HAP-1 (cell line): ENCODE measurements around the gene CA10.

Experiments used
- DNase-seq, 2 experiments: peaks; one replicate each; pipeline ENCODE4 v3.0.0-alpha.2; 2016 to 2020; ENCODE audit warnings: low spot score in 2 of 2
- H3K27me3 ChIP-seq: fragments of 250-450 bp; sonication (Bioruptor Pico); 2 replicates; pipeline ENCODE4 v1.5.1; 2020; ENCODE audit warnings: low read depth, mild to moderate bottlenecking, moderate library complexity
- H3K36me3 ChIP-seq: fragments of 250-450 bp; sonication (Bioruptor Pico); replicated peaks from 2 replicates; pipeline ENCODE4 v1.5.1; 2020; ENCODE audit warnings: mild to moderate bottlenecking
- H3K4me1 ChIP-seq: fragments of 250-450 bp; sonication (Bioruptor Pico); 2 replicates; pipeline ENCODE4 v1.5.1; 2020; ENCODE audit warnings: mild to moderate bottlenecking
- H3K4me3 ChIP-seq: fragments of 250-450 bp; sonication (Bioruptor Pico); 2 replicates; pipeline ENCODE4 v1.5.1; 2020; ENCODE audit warnings: mild to moderate bottlenecking, moderate library complexity
- H3K9me3 ChIP-seq: fragments of 250-450 bp; sonication (Bioruptor Pico); 2 replicates; pipeline ENCODE4 v1.5.1; 2020; ENCODE audit warnings: mild to moderate bottlenecking, moderate library complexity
- in situ Hi-C: fragments of 300-500 bp; cut with MboI; formaldehyde crosslinking; loops from 3 replicates; pipeline ENCODE4 v1.14.3; 2020; ENCODE audit warnings: low sequenced_read_pairs, inconsistent platforms, mixed read lengths

The CA10 gene

DNA sequence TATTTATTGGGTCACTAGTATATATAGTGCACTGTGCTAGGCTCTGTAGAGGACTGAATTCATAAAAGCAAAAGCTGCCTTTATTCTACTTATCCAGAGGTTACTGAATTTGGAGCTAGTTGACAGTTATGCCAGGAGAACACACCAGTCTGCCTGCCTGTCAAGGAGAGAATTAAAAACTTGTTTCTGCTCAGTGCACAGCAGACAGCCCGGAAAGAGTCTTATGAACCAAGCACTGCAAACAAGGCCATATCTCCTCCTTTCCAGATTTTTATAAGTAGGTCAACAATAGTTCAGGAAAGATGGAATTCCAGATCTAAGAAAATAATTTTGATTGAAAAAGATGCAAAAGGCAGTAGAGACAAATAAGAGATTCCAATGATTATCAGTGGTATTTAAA is 267.8 kb downstream of the CA10 start:
- in situ Hi-C loops: no loop called here
- no peak for DNase-seq
- no peaks in the 10 kb centered on the region for H3K27me3 ChIP-seq
- H3K4me1 ChIP-seq: no peaks in the 10 kb centered on the region
- no peaks in the 10 kb centered on the region for H3K9me3 ChIP-seq
- H3K36me3 ChIP-seq: no peaks in the 10 kb centered on the region
- no peak overlapping the region for H3K4me3 ChIP-seq

DNA sequence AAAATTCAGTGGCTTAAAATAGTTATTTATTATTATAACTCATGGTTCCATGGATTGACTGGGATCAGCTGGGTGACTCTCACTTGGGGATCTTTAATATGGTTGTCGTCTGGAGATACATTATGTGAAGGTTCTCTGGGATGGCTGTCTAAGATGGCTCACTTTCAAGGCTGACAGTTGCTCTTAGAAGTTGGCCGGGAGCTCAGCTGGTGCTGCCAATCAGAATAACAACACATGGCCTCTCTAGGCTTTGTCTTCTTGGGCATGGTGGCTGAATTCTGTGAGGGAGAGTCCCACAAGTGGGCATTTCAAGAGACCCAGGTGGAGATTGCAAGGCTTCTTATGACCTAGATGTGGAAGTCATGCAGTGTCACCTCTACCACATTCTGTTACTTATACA is 269.7 kb downstream of the CA10 start:
- H3K36me3 ChIP-seq: no peaks in the 10 kb centered on the region
- in situ Hi-C loops: no loop called here
- DNase-seq: no peak
- H3K4me1 ChIP-seq: no peaks in the 10 kb centered on the region
- no peaks in the 10 kb centered on the region for H3K9me3 ChIP-seq
- H3K27me3 ChIP-seq: no peaks in the 10 kb centered on the region
- no peak overlapping the region for H3K4me3 ChIP-seq

DNA sequence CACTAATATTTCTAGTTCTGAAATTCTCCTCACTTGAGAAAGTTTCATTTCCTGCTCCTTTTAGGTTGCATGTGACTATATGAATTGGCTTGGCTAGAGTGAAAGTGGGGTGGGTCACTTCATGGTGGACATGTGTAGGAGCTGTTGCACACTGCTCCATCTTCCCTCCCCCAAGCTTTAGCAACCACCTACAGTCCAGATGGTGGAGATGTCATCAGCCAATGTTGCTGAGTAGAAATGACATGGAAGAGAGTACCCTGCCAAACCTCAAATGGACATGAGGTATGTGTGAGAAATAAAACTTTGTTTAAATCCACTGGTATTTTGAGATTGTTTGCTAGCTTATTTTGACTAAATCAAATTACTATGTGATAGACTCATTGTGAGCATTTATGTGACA is 281.5 kb downstream of the CA10 start:
- Histone ChIP-seq H3K4me3 (no peak overlapping the region), H3K36me3 (no peaks in the 10 kb centered on the region), H3K9me3 (no peaks in the 10 kb centered on the region), H3K27me3 (no peaks in the 10 kb centered on the region), H3K4me1 (no peaks in the 10 kb centered on the region)
- DNase-seq: no peak
- in situ Hi-C loops: no loop called here

DNA sequence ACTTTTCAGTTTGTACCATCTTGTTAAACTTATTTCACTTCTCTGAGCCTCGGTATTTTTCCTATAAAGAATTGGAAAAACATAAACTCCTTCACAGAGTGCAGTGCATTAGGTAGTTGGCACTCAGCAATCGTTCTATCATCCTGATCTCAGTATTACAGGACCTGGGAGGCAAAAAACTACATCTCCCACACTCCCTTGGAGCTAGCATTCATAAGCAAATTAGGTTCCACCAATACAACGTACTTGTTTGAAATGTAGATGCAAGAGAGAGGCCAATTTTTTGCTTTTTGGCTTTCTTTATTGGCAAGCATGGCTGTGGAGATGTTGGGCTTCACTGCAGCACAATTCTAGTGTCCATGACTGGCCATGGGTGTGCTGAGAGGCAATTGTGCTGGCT is 285.2 kb downstream of the CA10 start:
- Histone ChIP-seq H3K36me3 (no peaks in the 10 kb centered on the region), H3K4me3 (no peak overlapping the region), H3K27me3 (no peaks in the 10 kb centered on the region), H3K9me3 (no peaks in the 10 kb centered on the region), H3K4me1 (no peaks in the 10 kb centered on the region)
- DNase-seq: no peak
- in situ Hi-C loops: no loop called here

DNA sequence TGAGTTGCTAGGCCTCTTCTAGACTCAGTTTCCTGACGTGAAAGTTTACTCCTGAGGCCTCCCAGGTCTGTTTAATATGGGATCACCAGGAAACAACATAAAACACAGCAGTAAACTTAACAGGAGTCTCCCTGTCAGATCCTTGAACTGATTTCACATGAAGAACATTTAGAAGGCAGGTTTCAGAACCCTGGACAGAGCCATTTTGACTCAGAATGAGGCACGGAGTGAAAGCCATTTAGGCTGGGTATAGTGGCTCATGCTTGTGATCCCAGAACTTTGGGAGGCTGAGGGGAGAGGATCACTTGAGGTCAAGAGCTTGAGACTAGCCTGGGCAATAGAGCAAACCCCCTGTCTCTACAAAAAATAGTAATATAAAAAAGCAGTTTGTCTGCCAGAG is 289.1 kb downstream of the CA10 start:
- in situ Hi-C loops: no loop called here
- no peak overlapping the region for H3K4me3 ChIP-seq
- peak in 1 of 2 experiments; percentile 35 for DNase-seq
- H3K4me1 ChIP-seq: no peaks in the 10 kb centered on the region
- H3K9me3 ChIP-seq: no peaks in the 10 kb centered on the region
- H3K36me3 ChIP-seq: no peaks in the 10 kb centered on the region
- H3K27me3 ChIP-seq: no peaks in the 10 kb centered on the region

DNA sequence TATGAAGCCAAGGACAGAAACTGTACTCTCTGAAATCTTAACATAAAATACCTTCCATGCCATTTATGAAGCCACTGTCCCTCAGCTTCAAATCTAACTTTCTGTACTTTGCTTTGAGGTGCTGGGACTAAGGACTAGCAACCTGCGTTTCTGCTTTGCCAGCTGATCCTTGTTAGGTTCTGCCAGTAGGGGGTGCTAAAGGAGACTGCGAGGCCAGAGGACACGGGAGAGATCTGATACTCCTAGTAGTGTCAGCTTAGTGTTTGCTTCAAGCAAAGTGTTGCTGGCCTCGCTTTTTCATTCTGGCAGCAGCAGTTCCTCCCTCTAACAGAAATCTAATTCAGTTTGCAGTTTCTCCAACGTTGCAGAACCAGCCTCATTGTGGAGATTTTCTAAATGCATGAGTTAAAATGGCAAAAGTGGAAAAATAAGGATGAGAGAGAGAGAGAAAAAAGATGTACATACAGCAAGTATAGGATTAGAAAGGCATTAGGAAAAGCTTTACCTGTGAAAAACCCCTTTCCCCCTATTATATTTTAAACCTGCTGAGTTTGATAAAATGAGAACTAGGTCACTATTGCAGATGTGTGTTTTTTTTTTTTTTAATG is 297.5 kb downstream of the CA10 start:
- H3K4me3 ChIP-seq: no peak overlapping the region
- no peaks in the 10 kb centered on the region for H3K9me3 ChIP-seq
- H3K4me1 ChIP-seq: no peaks in the 10 kb centered on the region
- H3K27me3 ChIP-seq: no peaks in the 10 kb centered on the region
- no peaks in the 10 kb centered on the region for H3K36me3 ChIP-seq
- in situ Hi-C loops: no loop called here
- peak; percentile 3 to 66 for DNase-seq

DNA sequence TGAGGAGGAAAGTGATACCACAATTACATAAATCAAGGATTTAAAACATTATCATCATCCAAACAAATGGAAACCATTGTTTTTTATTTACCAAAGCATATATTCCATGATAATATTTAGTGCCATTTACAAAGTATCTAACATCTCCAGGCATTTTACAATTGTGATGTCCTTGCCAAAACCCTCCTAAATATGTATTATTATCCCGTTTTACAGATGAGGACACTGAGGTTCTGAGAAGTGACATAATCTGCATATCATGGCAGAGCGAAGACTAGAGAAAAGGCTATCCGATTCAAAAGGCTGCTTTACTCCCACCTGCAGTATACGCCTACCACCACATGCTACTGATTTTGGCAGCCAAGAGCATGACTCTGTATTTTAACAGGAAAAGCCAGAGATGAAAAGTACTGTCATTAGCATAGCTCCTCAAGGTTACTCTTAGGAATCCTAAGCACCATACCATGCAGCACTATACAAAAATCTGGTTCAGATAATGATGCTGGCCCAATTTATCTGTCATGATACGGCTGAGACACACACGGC is 301.4 kb downstream of the CA10 start:
- H3K9me3 ChIP-seq: no peaks in the 10 kb centered on the region
- no peaks in the 10 kb centered on the region for H3K36me3 ChIP-seq
- DNase-seq: no peak
- H3K4me1 ChIP-seq: no peaks in the 10 kb centered on the region
- H3K27me3 ChIP-seq: no peaks in the 10 kb centered on the region
- no peak overlapping the region for H3K4me3 ChIP-seq
- in situ Hi-C loops: no loop called here

DNA sequence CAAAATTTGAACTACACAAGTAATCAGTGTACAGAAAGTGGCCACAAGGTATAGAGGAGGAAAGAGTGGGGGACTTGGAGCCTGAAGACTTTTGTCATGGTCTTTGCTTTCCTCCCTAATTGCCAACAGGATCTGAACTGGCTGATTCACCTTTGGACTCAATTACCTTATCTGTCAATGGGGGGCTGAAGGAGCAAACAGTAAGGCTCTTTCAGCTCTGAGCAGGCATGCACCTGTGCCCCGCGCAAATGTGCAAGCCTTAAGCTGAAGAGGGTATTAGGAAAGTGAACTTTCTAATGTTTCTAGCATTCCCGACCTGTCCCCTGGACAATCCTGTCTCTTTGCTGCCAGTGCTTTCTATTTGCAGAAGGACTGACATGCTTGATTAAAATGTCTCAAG is 302.7 kb downstream of the CA10 start:
- DNase-seq: no peak
- H3K4me3 ChIP-seq: no peak overlapping the region
- in situ Hi-C loops: no loop called here
- no peaks in the 10 kb centered on the region for H3K4me1 ChIP-seq
- H3K9me3 ChIP-seq: no peaks in the 10 kb centered on the region
- H3K36me3 ChIP-seq: no peaks in the 10 kb centered on the region
- H3K27me3 ChIP-seq: no peaks in the 10 kb centered on the region

DNA sequence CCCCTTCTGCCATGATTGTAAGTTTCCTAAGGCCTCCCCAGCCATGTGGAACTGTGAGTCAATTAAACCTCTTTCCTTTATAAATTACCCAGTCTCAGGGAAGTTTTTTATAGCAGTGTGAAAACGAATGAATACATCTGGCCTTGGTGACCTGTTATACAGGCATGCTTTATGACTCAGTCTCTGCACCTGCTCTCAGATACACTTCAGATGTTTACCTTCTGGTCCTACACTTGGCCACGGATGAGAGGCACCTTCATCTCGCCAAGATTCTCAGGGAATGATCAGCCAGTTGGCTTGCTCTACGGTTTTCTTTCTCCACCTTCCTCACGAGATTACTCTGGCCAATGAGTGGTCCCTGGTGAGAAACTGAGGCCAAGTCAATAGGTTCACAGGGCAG is 304.7 kb downstream of the CA10 start:
- Histone ChIP-seq H3K4me3 (no peak overlapping the region), H3K36me3 (no peaks in the 10 kb centered on the region), H3K27me3 (no peaks in the 10 kb centered on the region), H3K4me1 (no peaks in the 10 kb centered on the region), H3K9me3 (no peaks in the 10 kb centered on the region)
- no peak for DNase-seq
- in situ Hi-C loops: no loop called here

DNA sequence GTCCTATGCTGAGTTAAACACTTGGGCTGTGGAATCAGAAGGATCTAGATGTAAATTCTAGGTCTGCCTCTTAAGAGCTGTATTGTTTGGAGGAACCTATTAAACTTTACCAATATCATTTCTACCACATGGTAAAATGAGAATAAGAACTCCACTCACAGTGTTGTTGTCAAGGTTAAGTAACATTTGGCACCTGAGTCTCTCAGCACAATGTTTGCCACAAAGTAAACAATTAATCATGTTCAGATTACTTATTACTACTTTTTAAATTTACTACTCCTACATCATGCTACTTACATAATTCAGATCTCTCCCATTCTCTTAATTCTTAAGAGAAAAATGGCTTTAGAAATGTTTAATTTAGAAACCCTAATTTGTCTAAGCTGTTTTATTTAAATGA is 305.9 kb downstream of the CA10 start:
- no peak overlapping the region for H3K4me3 ChIP-seq
- H3K4me1 ChIP-seq: no peaks in the 10 kb centered on the region
- in situ Hi-C loops: no loop called here
- H3K27me3 ChIP-seq: no peaks in the 10 kb centered on the region
- H3K9me3 ChIP-seq: no peaks in the 10 kb centered on the region
- DNase-seq: no peak
- no peaks in the 10 kb centered on the region for H3K36me3 ChIP-seq

DNA sequence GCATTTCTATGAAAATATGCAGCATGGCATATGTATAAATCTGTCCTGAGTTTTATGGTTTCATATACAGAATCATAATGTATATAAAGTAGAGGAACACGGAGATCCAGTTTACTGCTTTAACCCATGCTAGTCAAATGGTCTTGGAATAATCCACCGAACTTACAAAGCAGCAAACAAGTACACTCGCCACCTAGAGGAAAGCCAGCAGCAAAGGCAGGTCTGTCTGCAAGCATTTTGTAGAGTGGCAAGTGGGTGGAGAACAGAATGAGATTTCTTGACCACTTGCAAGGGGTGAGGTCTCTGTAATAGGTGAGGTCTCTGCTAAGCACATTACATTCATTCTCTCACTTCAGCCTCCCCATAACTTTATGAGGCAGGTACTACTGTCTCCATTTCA is 308.3 kb downstream of the CA10 start:
- in situ Hi-C loops: no loop called here
- Histone ChIP-seq H3K36me3 (no peaks in the 10 kb centered on the region), H3K4me1 (no peaks in the 10 kb centered on the region), H3K9me3 (no peaks in the 10 kb centered on the region), H3K27me3 (no peaks in the 10 kb centered on the region), H3K4me3 (no peak overlapping the region)
- no peak for DNase-seq

DNA sequence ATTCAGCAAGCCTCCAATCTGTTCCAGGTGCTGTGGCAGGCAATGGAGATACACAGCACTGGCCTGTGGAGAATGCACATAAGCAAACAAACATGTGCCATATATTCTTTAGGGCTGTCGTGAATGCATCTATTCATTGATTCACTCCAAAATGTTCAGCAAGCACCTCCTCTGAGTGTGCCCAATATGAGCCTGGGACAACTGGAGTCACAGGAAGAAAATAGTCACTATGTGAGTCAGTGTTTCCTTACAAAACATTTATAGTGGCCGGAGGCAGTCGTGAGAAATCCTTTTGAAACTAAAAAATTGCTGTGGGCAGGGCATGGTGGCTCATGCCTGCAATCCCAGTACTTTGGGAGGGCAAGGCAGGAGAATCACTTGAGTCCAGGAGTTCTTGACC is 310.1 kb downstream of the CA10 start:
- Histone ChIP-seq H3K36me3 (no peaks in the 10 kb centered on the region), H3K27me3 (no peaks in the 10 kb centered on the region), H3K4me3 (no peak overlapping the region), H3K4me1 (no peaks in the 10 kb centered on the region), H3K9me3 (no peaks in the 10 kb centered on the region)
- in situ Hi-C loops: no loop called here
- DNase-seq: no peak

DNA sequence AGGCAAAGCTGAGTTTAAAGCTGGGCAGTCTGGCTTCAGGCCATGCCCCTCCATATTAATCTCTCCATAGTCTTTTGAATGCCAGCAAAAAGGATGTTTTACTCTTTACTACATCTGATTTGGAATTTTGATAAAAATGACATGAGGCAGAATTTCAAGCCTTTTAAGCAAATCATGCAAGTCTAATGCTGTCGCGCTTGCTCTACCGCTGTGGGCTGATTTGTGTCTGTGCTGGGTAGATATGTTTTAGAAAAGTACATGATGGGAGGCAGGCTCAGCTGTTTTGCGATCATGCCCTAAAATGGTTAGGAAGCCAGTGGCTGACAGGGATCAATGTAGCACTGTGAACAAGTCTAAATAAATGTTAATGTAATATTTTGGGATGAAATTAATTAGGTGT is 311.9 kb downstream of the CA10 start:
- no peaks in the 10 kb centered on the region for H3K4me1 ChIP-seq
- no peak overlapping the region for H3K4me3 ChIP-seq
- in situ Hi-C loops: no loop called here
- no peaks in the 10 kb centered on the region for H3K36me3 ChIP-seq
- no peaks in the 10 kb centered on the region for H3K9me3 ChIP-seq
- DNase-seq: no peak
- H3K27me3 ChIP-seq: no peaks in the 10 kb centered on the region

DNA sequence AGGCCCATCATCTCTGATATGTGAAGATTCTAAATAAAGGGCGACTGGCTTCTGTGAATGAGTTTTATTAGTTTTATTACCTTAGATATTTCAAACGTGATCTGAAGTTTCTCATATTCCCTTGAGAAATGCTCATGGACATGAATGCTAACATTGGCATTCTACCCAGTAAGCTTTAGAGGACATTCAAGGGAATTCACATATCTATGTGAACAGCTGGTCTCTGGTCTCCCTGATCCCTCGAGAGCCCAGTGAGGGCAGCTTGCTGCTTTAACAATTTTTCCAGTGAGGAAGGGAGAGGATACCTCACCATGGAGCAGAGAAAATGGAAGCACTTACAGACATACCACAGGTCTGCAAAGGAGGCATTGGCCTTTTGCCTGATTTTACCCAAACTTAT is 312.7 kb downstream of the CA10 start:
- Histone ChIP-seq H3K4me1 (no peaks in the 10 kb centered on the region), H3K9me3 (no peaks in the 10 kb centered on the region), H3K36me3 (no peaks in the 10 kb centered on the region), H3K4me3 (no peak overlapping the region), H3K27me3 (no peaks in the 10 kb centered on the region)
- no peak for DNase-seq
- in situ Hi-C loops: no loop called here

DNA sequence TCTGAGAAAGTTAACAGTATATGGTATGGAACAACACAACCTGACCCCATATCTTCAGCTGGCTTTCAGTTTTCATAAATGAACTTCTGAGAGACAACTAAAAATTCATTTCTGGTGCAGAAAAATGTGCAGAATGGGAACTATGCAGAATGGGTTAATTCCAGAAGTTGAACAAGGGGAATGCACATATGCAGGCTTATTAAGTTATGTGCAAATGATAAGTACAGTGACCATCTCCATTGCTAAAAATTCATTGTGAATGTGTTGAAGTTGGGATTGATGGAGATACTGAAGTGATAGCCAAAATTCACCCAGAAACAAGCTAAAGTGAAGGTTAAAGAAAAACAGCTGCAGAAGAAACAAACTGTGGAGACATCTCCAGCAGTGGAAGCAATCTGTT is 315.8 kb downstream of the CA10 start:
- no peaks in the 10 kb centered on the region for H3K9me3 ChIP-seq
- no peaks in the 10 kb centered on the region for H3K27me3 ChIP-seq
- no peaks in the 10 kb centered on the region for H3K4me1 ChIP-seq
- H3K4me3 ChIP-seq: no peak overlapping the region
- H3K36me3 ChIP-seq: no peaks in the 10 kb centered on the region
- DNase-seq: no peak
- in situ Hi-C loops: no loop called here
